Eye (tissue), 1 donor: ENCODE data around the gene EGF.
"Not testable (repeated sequence)": the region's sequence is repeated elsewhere in the genome, so short reads cannot be mapped to it uniquely, and the experiment has no call there.

Experiments
- DNase-seq: peaks from one replicate; pipeline ENCODE4 v3.0.0-alpha.2; 2015

The EGF gene

GRCh38 chr4:109998867-109999584 lies 86.3 kb downstream of the EGF start:
- DNase-seq: peak; percentile 90

DNA sequence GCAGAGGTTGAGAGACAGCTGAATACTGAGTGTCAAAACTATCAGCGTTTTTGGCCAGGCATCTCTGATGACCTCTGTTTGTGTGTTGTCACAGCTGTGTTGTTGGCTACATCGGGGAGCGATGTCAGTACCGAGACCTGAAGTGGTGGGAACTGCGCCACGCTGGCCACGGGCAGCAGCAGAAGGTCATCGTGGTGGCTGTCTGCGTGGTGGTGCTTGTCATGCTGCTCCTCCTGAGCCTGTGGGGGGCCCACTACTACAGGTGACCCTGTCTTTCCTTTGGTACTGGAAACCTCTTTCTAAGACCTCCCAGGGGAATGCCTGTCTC lies 86.9 kb downstream of the EGF start:
- DNase-seq: no peak

DNA sequence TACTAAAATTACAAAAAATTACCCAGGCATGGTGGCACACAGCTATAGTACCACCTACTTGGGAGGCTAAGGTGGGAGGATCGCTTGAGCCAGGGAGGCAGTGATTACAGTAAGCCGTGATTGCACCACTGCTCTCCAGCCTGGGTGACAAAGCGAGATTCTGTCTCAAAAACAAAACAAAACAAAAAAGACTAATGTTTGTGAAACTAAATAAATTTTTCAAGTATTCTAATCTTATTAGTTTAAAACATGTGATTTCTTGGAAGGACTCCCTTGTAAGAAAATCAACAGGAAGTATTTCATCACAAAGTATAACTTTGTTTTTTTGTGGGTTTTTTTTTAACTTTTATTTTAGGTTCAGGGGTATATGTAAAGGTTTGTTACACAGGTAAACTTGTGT lies 89.6 kb downstream of the EGF start:
- no peak for DNase-seq

DNA sequence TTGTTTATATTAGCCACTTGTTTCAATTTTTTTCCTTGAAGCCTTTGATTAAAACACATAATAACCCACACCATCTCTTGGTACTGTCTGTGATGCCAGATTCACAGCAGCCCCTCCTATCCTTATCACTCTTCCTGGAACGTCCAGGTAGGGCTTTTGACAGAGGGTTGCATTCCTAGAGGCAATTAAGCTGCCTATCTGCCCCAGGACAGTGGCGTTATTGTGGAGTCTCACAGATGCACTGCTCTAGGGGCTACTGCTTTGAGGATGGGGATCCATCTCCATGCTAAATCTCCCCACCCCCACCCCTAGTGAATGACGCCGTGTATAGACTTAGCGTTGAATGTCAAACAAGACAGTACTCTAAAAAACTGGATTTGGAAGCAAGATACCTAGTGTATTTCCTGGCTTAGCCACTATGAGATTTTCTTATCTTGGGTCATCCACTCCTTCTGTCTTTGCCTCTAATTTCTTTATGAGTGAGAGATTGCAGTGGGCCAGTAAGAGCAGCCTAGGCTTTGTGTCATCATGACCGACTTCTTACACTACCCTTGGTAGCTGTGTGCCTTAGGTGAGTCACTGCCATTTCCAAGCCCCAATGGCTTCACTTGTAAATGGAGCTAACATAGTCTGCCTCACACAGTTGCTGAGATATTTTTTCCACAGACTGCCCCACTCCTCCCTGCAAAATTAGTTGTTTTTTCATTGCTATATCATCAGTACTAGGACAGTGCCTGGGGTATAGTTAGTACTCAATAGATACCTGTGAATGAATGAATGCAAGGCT lies 90.9 kb downstream of the EGF start:
- no peak for DNase-seq

- no peak for DNase-seq
Observed at GRCh38 chr4:110004556-110004955, 91.9 kb downstream of the EGF start.

DNA sequence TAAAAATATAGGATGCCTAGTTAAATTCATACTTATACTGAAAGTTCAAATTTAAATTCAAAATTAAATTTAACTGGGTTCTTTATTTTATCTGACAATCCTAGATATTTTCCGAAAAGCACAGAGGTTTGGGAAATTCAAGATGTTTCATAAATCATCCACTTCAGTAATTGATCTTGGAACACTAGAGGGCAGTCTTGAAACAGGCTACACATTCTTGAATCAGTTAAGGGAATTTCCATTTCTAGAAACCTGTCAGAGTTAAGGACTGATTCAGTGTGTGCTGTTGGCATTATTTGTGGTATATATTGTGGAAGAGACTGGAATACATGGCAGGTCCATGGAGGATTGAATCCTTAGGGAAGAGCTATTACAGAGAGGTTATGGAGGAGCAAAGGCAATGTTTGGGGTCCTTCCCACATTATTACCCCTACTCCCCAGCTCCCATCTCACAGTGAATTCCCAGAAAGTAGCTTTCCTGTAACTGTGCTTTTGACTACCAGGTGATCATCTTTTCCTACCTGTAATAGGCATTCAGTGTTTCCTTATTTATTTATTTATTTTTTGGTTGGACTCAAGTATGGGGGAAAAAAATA lies 92.9 kb downstream of the EGF start:
- DNase-seq: peak; percentile 91

GRCh38 chr4:110007217-110007616 lies 94.5 kb downstream of the EGF start:
- DNase-seq: no peak

DNA sequence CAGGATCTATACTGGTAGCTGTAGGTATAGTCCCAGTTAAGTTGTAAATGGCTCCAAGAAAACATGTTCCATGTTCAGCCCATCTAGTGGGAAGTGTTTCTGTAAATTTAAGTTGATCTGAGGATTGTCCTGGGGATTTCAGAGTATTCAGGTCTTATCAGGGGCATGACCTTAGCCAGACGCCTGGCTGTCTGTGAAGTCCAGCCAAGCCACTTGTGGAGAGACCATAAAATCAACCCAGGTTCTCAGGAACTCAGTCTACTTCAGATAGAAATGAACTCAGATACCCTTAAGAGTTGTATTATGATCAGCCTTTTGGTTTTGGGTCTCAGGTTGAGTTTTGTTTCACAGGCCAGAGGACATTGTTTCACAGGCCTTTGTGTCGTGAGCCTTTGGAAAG lies 95.9 kb downstream of the EGF start:
- DNase-seq: no peak

GRCh38 chr4:110009550-110009949 lies 96.9 kb downstream of the EGF start:
- no peak for DNase-seq

- no peak for DNase-seq
Observed at GRCh38 chr4:110010797-110011196, 98.1 kb downstream of the EGF start.

GRCh38 chr4:110012917-110013316 lies 100.2 kb downstream of the EGF start:
- DNase-seq: no peak

DNA sequence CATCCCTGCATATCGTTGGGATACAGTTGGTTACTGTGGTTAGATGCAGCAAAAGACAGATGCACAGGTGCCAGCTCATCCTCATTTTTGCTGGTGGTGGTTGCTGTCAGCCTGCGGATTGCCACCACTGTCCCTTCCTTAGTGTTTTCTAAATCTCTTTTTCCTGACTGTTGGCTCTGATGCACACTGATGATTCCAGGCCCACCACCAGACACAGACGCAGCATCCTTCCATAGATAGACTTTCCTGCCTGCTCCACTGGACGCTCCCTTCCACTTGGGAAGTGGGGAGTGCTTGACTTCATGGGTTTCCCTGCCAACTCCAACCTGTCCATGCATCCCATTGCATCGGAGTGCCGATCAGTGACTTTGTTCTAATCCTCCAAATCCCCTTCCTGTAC lies 101.5 kb downstream of the EGF start:
- DNase-seq: no peak

DNA sequence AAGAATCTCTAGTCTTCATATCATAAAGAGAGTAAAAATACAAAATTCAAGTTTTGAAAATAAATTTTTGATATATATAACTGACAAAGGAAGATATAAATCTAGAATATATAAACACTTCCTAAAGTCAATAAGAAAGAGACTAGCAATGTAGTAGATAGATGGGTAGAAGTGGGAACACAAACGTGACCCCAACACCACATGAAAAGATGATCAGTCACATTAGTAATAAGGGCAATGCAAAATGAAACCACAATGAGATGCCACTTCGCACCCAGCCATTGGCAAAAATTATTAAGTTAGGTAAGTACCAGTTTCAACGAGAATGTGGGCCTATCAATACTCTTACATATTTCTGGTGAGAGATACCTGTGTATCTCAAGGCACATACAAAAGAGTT lies 106.5 kb downstream of the EGF start:
- DNase-seq: no peak

DNA sequence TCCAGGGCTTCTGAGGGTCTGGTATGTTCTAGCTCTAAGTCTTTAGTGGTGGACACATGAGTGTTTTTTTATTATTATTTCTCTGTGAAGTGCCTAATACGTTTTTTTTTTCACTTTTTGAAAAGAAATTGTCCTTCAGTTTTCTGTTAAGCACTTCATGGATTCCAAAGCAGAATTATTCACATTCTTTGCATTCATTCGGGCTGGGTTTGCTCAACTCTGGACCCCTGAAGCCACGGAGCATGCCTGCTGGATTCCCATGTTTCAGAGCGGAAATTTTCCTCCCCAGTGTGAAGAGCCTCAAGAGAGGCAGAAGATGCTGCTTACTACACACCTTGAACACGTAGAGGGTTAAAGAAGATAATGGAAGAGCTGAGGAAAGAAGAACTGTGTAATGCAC lies 107.5 kb downstream of the EGF start:
- no peak for DNase-seq

GRCh38 chr4:110020646-110021443 lies 108.2 kb downstream of the EGF start:
- DNase-seq: no peak

DNA sequence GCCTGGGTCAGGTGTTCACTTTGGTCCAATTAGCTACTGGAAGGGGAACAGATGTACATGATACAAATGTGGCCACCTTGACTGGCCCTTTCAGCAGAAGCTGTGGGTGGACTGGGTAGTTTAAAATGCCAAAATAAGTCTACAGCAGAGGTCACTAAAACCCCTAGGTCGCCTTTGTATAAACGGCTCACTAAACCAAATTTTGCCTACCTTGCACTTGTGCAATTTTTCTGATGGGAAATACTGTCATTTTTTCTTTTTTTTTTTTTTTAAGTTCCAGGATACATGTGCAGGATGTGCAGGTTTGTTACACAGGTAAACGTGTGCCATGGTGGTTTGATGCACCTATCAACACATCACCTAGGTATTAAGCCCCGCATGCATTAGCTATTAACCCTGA lies 109.8 kb downstream of the EGF start:
- no peak for DNase-seq

GRCh38 chr4:110025056-110025455 lies 112.4 kb downstream of the EGF start:
- DNase-seq: peak; percentile 70

- DNase-seq: no peak
Observed at GRCh38 chr4:110025718-110026117, 113.0 kb downstream of the EGF start.

GRCh38 chr4:110032603-110033002 lies 119.9 kb downstream of the EGF start:
- no peak for DNase-seq

GRCh38 chr4:110033355-110034025 lies 120.8 kb downstream of the EGF start:
- DNase-seq: no peak

DNA sequence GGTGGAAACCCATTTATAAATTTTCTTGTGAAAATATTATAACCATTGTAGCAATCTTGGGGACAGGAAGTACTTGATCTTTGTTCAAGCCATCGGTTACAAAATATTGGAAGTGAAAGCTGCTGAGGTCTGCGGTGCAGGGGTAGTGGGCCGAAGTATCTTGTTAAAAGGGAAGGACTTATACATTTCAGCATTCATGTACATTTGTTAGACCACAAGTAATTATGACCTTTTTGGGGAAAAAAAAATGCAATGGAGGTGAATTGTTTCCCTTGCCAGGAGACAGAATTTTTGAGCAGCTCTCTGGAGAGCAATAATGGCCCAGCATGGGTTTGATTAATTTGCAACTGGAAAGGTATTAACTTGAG lies 121.3 kb downstream of the EGF start:
- DNase-seq: no peak

DNA sequence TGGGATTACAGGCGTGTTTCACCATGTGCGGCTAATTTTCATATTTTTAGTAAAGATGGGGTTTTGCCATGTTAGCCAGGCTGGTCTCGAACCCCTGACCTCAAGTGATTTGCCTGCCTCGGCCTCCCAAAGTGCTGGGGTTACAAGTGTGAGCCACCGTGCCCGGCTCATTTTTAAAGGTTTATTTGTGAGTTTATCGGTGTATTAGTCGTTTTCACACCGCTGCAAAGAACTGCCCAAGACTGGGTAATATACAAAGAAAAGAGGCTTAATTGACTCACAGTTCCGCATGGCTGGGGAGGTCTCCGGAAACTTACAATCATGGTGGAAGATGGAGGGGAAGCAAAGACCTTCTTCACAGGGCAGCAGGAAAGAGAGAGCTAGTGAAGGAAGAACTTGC lies 126.5 kb downstream of the EGF start:
- DNase-seq: not testable (repeated sequence)

GRCh38 chr4:110041735-110042134 lies 129.1 kb downstream of the EGF start:
- DNase-seq: no peak
